T-helper 17 cell (primary cell): ENCODE data around the gene PITPNM1. TPM values are rescaled to one million over a fixed set of nuclear protein-coding genes. Genes with fewer than 3 reads are reported as not detected.

Experiments used
- ATAC-seq: fragments of 150-1000 bp; cut with Tn5 transposase; 2 replicates; pipeline ENCODE4 v1.10.0; 2021; ENCODE audit warnings: mild to moderate bottlenecking, moderate library complexity
- DNase-seq, 3 donors: peaks; one replicate each; pipeline versions ENCODE4 v3.0.0 to v3.0.0-alpha.2; 2020 to 2021
- H3K9me3 ChIP-seq: one replicate; pipeline ENCODE4 v1.7.0; 2013; ENCODE audit warnings: low read length, mild to moderate bottlenecking; ENCODE audit not compliant: control insufficient read depth, poor library complexity, severe bottlenecking
- H3K27ac Mint-ChIP-seq: one replicate; pipeline ENCODE4 v1.8.0; 2022; ENCODE audit warnings: mild to moderate bottlenecking, moderate library complexity, mixed read lengths
- H3K27me3 Mint-ChIP-seq: one replicate; pipeline ENCODE4 v1.8.0; 2022; ENCODE audit warnings: mixed read lengths
- H3K36me3 Mint-ChIP-seq: one replicate; pipeline ENCODE4 v1.8.0; 2022; ENCODE audit warnings: low read depth, mixed read lengths
- H3K4me1 Mint-ChIP-seq: one replicate; pipeline ENCODE4 v1.8.0; 2022; ENCODE audit warnings: mild to moderate bottlenecking, mixed read lengths
- H3K4me3 Mint-ChIP-seq: one replicate; pipeline ENCODE4 v1.8.0; 2022; ENCODE audit warnings: mild to moderate bottlenecking, moderate library complexity, mixed read lengths
- total RNA-seq, 4 donors: library from RNA in 2 of 4; stranded (reverse) in 2 of 4; gene quantifications; one replicate each; pipeline ENCODE4 v1.2.3 and lab custom pipeline; 2022 to 2026

Gene PITPNM1
- total RNA-seq, 2 donors from 2014 or later, result 109 to 121 TPM

- no peaks in the 10 kb centered on the region for H3K27me3 Mint-ChIP-seq
- ATAC-seq, result no peak
- H3K4me1 Mint-ChIP-seq, result no peaks in the 10 kb centered on the region
Measured at GRCh38 chr11:67538306-67538705, 33.1 kb upstream of the PITPNM1 start.

GRCh38 chr11:67535561-67535960 lies 30.4 kb upstream of the PITPNM1 start:
- no peaks in the 10 kb centered on the region for H3K27me3 Mint-ChIP-seq
- H3K4me1 Mint-ChIP-seq, result no peaks in the 10 kb centered on the region
- H3K27ac Mint-ChIP-seq, result no peak overlapping the region
- no peak overlapping the region for H3K4me3 Mint-ChIP-seq
- ATAC-seq, result no peak
- DNase-seq, result no peak
- H3K36me3 Mint-ChIP-seq, result no peaks in the 10 kb centered on the region
- no peaks in the 10 kb centered on the region for H3K9me3 ChIP-seq

More at GRCh38 chr11:67538306-67538705, 33.1 kb upstream of the PITPNM1 start:
- Mint-ChIP-seq H3K27ac (no peak overlapping the region), H3K4me3 (no peak overlapping the region), H3K36me3 (no peaks in the 10 kb centered on the region)
- H3K9me3 ChIP-seq, result no peaks in the 10 kb centered on the region
- no peak for DNase-seq

GRCh38 chr11:67534070-67534679 lies 29.0 kb upstream of the PITPNM1 start:
- Mint-ChIP-seq H3K36me3 (no peaks in the 10 kb centered on the region), H3K4me1 (no peaks in the 10 kb centered on the region), H3K4me3 (no peak overlapping the region), H3K27ac (no peak overlapping the region), H3K27me3 (peaks cover 3% of the 10 kb centered on the region)
- H3K9me3 ChIP-seq, result no peaks in the 10 kb centered on the region
- ATAC-seq (no peak), DNase-seq (no peak)

DNA sequence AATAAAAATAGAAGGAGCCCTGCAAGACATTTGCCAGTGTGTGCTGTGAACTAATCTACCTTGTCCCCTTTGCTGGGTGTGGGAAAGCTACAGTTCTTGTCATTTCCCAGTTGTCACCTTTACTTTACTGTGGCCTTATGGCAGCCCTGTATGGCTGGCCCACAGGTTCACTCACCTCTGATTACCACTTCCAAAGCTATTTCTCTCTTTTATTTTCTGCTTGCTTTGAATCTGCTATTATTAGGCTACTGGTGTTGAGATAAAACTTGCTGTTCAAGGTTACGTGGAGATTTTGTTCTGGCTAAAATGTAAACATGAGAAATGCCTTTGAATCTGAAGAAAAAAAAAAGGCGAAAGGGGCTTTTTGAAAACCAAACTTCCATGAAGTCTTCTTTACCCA lies 27.7 kb upstream of the PITPNM1 start:
- no peak for ATAC-seq

GRCh38 chr11:67530282-67530592 lies 25.1 kb upstream of the PITPNM1 start:
- Mint-ChIP-seq H3K4me3 (no peak overlapping the region), H3K27ac (no peak overlapping the region), H3K36me3 (no peaks in the 10 kb centered on the region), H3K27me3 (peaks cover 9% of the 10 kb centered on the region), H3K4me1 (no peaks in the 10 kb centered on the region)
- ATAC-seq, result no peak
- H3K9me3 ChIP-seq, result no peaks in the 10 kb centered on the region
- no peak for DNase-seq

More for the DNA sequence above, 27.7 kb upstream of the PITPNM1 start:
- no peaks in the 10 kb centered on the region for H3K9me3 ChIP-seq
- H3K36me3 Mint-ChIP-seq, result no peaks in the 10 kb centered on the region
- DNase-seq, result no peak
- H3K4me1 Mint-ChIP-seq, result no peaks in the 10 kb centered on the region
- H3K27me3 Mint-ChIP-seq, result peaks cover 9% of the 10 kb centered on the region
- H3K4me3 Mint-ChIP-seq, result no peak overlapping the region
- no peak overlapping the region for H3K27ac Mint-ChIP-seq

DNA sequence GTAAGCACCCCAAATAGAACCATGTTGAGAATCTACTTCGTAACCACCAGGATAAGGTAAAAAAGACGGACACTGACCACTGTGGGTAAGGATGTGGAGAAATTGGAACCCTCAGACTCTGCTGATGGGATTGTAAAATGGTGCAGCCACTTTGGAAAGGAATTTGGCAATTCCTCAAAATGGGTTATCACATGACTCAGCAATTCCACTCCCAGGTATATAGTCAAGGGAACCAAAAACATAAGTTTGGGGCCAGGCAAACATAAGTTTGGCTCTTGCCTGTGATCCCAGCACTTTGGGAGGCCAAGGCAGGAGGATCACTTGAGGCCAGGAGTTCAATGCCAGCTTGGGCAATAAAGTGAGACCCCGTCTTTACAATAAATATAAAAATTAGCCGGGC lies 23.2 kb upstream of the PITPNM1 start:
- no peaks in the 10 kb centered on the region for H3K9me3 ChIP-seq
- Mint-ChIP-seq H3K27me3 (peaks cover 9% of the 10 kb centered on the region), H3K4me1 (peaks cover 2% of the 10 kb centered on the region), H3K4me3 (no peak overlapping the region), H3K36me3 (peaks cover 4% of the 10 kb centered on the region), H3K27ac (no peak overlapping the region)
- ATAC-seq, result no peak
- no peak for DNase-seq

DNA sequence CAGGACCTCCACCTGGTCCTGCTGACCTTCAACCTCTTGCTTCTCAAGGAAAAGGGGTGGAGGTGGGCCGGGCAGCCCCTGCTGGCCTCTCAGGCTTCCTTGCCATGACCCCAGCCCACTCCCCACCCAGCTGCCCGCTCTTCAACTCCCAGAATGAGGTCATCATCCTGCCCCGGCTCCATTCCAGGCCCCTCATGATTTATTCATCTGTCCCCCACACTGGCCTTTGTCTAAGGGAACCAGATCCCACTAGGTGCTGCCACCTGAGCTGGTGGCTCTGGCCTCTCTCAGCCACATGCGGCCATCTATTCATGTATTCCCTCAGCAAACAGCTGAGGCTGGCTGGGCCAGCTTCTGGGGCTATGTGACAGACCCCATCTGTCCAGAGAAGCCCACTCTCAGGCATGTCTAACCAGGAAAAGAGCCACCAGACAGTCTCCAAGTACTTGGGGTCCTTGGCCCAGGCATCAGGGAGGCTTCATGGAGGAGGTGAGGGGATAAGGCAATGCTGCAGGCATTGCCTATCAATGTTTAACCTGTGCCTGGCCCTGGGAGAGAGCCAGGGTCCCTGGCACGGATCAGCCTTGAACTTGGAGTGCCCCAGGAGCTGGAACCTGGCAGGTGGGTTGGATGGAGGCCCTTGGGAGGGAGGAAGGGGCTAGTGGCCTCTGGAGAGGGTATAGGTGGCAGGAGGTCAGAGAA lies 20.3 kb upstream of the PITPNM1 start:
- DNase-seq (no peak), ATAC-seq (no peak)
- Mint-ChIP-seq H3K27ac (no peak overlapping the region), H3K4me1 (peaks cover 4% of the 10 kb centered on the region), H3K27me3 (peaks cover 9% of the 10 kb centered on the region), H3K36me3 (peaks cover 4% of the 10 kb centered on the region), H3K4me3 (no peak overlapping the region)
- no peaks in the 10 kb centered on the region for H3K9me3 ChIP-seq

GRCh38 chr11:67524480-67524808 lies 19.3 kb upstream of the PITPNM1 start:
- H3K4me1 Mint-ChIP-seq, result peaks cover 4% of the 10 kb centered on the region
- H3K9me3 ChIP-seq, result no peaks in the 10 kb centered on the region
- peaks cover 4% of the 10 kb centered on the region for H3K36me3 Mint-ChIP-seq
- DNase-seq (no peak), ATAC-seq (no peak)
- H3K4me3 Mint-ChIP-seq, result no peak overlapping the region
- H3K27ac Mint-ChIP-seq, result no peak overlapping the region
- peaks cover 8% of the 10 kb centered on the region for H3K27me3 Mint-ChIP-seq

DNA sequence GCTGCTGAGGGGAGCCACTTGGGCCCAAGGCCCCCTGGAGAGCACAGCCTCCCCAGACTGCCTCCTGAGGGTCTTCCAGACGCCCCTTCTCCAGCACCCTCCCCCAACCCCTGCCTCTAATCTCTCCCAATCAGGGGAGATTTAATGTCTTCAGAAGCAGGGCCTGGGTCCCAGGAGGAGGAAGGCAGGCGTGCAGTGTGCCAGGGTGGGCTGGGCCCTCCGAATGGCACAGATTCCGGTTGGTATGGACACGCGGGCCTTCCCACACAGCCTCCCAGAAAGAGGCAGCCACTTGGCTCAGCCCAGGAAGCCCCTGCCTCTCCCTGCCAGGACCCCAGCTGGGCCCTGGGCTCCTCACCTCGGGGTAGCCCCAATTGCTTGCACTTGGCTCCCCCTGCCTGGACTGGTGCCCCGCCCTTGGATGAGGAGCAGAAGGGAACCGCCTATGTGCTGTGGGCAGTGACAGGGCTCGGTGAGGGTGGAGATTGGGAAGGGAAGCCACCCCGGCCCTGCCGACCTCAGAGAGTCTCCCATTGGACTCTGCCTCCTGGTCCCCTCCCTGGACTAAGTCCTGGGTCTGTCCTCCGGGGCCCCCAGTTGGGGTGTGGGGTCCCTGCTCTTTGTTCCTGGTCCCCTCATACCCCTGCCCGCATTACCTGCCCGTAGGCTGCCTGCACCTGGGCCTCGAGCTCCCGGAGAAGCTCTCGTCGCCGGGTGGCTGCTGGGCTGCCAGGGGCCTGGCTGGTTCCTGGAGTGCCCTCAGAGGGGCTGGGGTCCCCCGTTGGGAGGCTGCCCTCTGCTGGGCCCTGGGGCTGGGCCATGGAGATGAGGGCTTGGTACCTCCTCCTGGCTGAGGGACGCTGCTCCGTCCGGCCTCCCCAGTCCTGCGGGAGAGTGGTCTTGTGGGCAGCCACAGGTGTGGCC lies 18.7 kb upstream of the PITPNM1 start:
- Mint-ChIP-seq H3K4me3 (no peak overlapping the region), H3K4me1 (peaks cover 4% of the 10 kb centered on the region), H3K36me3 (peaks cover 4% of the 10 kb centered on the region), H3K27ac (no peak overlapping the region), H3K27me3 (peaks cover 2% of the 10 kb centered on the region)
- no peak for ATAC-seq
- DNase-seq, result no peak
- H3K9me3 ChIP-seq, result no peaks in the 10 kb centered on the region

DNA sequence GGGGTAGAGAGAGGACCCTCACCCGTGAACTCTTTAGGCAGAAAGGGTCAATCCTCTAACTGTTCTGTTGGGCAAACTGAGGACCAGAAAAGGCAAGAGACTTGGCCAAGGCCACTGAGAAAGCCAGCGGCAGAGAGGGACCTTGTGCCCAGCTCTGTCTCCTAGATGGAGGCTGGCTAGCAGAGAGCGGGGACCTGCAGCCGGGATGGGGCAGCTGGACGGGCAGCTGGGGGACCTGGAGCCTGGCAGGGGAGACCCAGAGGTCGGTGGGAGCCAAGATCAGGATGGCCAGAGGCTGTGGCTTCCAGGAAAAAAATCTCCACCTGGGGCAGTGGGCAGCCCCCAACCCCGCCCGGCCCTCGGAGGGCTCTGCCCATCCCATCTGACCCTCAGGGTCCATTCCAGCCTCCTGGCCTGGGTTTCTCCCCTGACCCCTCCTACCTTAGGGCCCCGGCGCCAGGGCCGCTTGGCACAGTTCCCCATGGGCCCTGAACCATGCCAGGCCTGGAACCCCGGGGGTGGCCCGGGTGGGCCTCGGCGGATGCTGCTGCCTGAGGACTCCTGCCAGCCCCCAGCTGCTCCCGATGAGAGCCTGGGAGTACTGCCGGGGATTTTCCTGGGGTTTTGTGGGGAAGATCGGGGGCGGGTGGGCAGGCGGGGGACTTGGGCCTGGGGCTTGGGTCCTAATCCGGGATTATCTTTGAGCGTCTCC lies 17.8 kb upstream of the PITPNM1 start, which contains the start of gene CABP2:
Gene CABP2 (minus strand): TSS at position 603 of the 712 bp plus-strand sequence. CDS start 120 bp downstream, at position 483.
- Mint-ChIP-seq H3K4me1 (peaks cover 4% of the 10 kb centered on the region), H3K27ac (no peak within 1 kb of the TSS), H3K36me3 (peaks cover 4% of the 10 kb centered on the region), H3K4me3 (no peak within 1 kb of the TSS), H3K27me3 (no peaks in the 10 kb centered on the region)
- DNase-seq, result no peak
- ATAC-seq, result no peak
- no peaks in the 10 kb centered on the region for H3K9me3 ChIP-seq

DNA sequence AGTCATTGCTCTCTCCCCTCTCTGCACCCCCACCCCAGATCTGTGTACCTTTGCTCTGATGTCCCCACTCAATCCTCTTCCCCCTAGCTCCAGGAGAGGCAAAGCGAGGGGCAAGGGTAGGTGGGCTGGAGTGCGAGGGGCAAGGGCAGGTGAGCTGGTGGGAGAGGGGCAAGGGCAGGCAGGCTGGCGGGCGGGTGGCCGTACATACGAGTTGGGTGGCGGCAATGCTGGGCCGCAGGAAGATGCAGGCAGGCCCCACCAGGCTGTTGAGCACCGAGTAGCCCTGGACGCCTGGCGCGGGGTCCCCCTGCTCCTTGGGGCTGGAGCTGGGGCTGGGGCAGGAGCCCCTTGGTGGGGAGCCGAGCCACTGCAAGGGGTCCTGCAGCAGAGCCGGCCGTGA lies 17.2 kb upstream of the PITPNM1 start:
- Mint-ChIP-seq H3K4me3 (no peak overlapping the region), H3K27me3 (no peaks in the 10 kb centered on the region), H3K36me3 (peaks cover 4% of the 10 kb centered on the region), H3K27ac (no peak overlapping the region), H3K4me1 (peaks cover 4% of the 10 kb centered on the region)
- ATAC-seq, result no peak
- H3K9me3 ChIP-seq, result no peaks in the 10 kb centered on the region
- DNase-seq, result no peak

DNA sequence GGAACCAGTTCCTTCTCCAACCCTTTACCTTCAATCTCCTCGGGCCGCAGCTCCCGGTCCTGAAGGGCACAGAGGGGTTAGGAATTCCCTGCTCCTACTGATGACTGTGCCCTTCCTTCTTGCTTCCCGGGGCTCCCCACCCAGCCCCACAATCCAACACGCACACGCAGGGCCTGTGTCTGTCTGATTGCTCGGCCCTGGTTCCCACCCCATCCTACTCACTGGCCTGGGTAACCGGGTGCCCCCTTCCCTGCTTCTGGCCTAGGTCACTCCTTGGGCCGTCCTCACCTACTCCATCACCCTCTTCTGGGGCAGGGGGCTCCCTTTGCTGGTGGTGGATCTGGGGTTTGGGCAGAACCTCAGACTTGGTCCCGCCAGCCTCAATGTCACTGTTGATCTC lies 16.8 kb upstream of the PITPNM1 start:
- ATAC-seq (no peak), DNase-seq (no peak)
- H3K9me3 ChIP-seq, result no peaks in the 10 kb centered on the region
- Mint-ChIP-seq H3K27ac (no peak overlapping the region), H3K27me3 (peaks cover 2% of the 10 kb centered on the region), H3K4me1 (peaks cover 4% of the 10 kb centered on the region), H3K4me3 (no peak overlapping the region), H3K36me3 (peaks cover 4% of the 10 kb centered on the region)
